GM12878 (cell line): ENCODE measurements around the gene VGLL4. TPM values are rescaled to one million over a fixed set of nuclear protein-coding genes. Genes with fewer than 3 reads are reported as not detected.

Experiments
- ATAC-seq: fragments of 200-7000 bp; cut with Tn5 transposase; 3 replicates; pipeline ENCODE4 v1.9.1; 2020; ENCODE audit warnings: mild to moderate bottlenecking, moderate library complexity
- BruUV-seq: library from RNA; stranded (reverse); fragments of 400-500 nt; replicated peaks from 2 replicates; lab custom pipeline; 2021; lab: Mats Ljungman, UMichigan
- CTCF ChIA-PET: fragments of 300-600 bp; sonication (Branson Sonifier 250); formaldehyde crosslinking; extraction: SDS; loops from one replicate; lab custom pipeline; 2021; ENCODE audit warnings: inconsistent platforms; lab: Yijun Ruan, JAX
- POLR2A ChIA-PET: fragments of 350-600 bp; formaldehyde crosslinking; extraction: SDS; loops from one replicate; lab custom pipeline; 2021; ENCODE audit warnings: inconsistent platforms; lab: Charles Lee
- RAD21 ChIA-PET: fragments of 300-600 bp; sonication (Branson Sonifier 250); formaldehyde crosslinking; loops from one replicate; lab custom pipeline; 2023; ENCODE audit warnings: antibody characterized with exemption; ENCODE audit not compliant: unreplicated experiment; lab: Charles Lee
- SMC1A ChIA-PET: fragments of 300-600 bp; sonication (Branson Sonifier 250); formaldehyde crosslinking; loops from one replicate; lab custom pipeline; 2023; ENCODE audit not compliant: unreplicated experiment, uncharacterized antibody; lab: Charles Lee
- DNase-seq: peaks from one replicate; pipeline ENCODE4 v3.0.0-alpha.2; 2011; ENCODE audit warnings: low read depth, low spot score
- FAIRE-seq: peaks from 3 replicates; lab custom pipeline; 2011; peaks lifted over from hg19 to GRCh38; lab: Jason Lieb, UNC
- H2AFZ ChIP-seq: 2 replicates; pipeline ENCODE4 v1.6.0; 2011; ENCODE audit warnings: low read depth, low read length, control low read depth; ENCODE audit not compliant: control insufficient read depth
- H3K27ac ChIP-seq: 2 replicates; pipeline ENCODE4 v1.5.1; 2011; ENCODE audit warnings: control low read depth; ENCODE audit not compliant: control insufficient read depth, insufficient read depth
- H3K27me3 ChIP-seq, 2 experiments: replicated peaks in 1 of 2; 2 replicates each; pipeline versions ENCODE4 v1.6.0 to v1.6.1; 2011; ENCODE audit warnings: low read length in 1 of 2; ENCODE audit not compliant: control insufficient read depth in 2 of 2, insufficient read depth in 2 of 2
- H3K36me3 ChIP-seq, 2 experiments: 2 replicates each; pipeline ENCODE4 v1.5.1; 2011; ENCODE audit warnings: low read length in 1 of 2; ENCODE audit not compliant: control insufficient read depth in 2 of 2, insufficient read depth in 2 of 2
- H3K4me1 ChIP-seq: 2 replicates; pipeline ENCODE4 v1.6.1; 2011; ENCODE audit warnings: mild to moderate bottlenecking, low read length, moderate library complexity, mixed read lengths; ENCODE audit not compliant: control insufficient read depth, insufficient read depth
- H3K4me2 ChIP-seq: 2 replicates; pipeline ENCODE4 v1.6.0; 2011; ENCODE audit warnings: control low read depth; ENCODE audit not compliant: control insufficient read depth, insufficient read depth
- H3K4me3 ChIP-seq: fragments of 200-600 bp; sonication (generic); 2 replicates; pipeline ENCODE4 v1.5.1; 2016
- H3K79me2 ChIP-seq: 2 replicates; pipeline ENCODE4 v1.6.0; 2011; ENCODE audit warnings: low read length; ENCODE audit not compliant: control insufficient read depth, insufficient read depth
- H3K9ac ChIP-seq: 2 replicates; pipeline ENCODE4 v1.8.0; 2011; ENCODE audit warnings: low read length, control low read depth, mixed read lengths; ENCODE audit not compliant: control insufficient read depth, insufficient read depth
- H3K9me3 ChIP-seq: replicated peaks from 3 replicates; pipeline ENCODE4 v1.5.1; 2011; ENCODE audit warnings: mild to moderate bottlenecking, low read length; ENCODE audit not compliant: control insufficient read depth, insufficient read depth
- H4K20me1 ChIP-seq: 2 replicates; pipeline ENCODE4 v1.6.0; 2011; ENCODE audit not compliant: control insufficient read depth, insufficient read depth
- ASH2L ChIP-seq: fragments of 300-600, 200-600 bp; sonication (generic); IDR thresholded peaks from 2 replicates; pipeline ENCODE4 v1.6.1; 2017; ENCODE audit warnings: low read depth, mild to moderate bottlenecking, borderline replicate concordance
- ATF3 ChIP-seq: IDR thresholded peaks from 2 replicates; pipeline ENCODE4 v1.6.1; 2011; ENCODE audit warnings: low read depth, mild to moderate bottlenecking, low read length, moderate library complexity, borderline replicate concordance; ENCODE audit errors: extremely low read depth
- ATF7 ChIP-seq: fragments of 450-650 bp; IDR thresholded peaks from 2 replicates; pipeline ENCODE4 v1.6.1; 2016; ENCODE audit warnings: low read depth, mild to moderate bottlenecking
- BCLAF1 ChIP-seq: fragments of 450-650 bp; IDR thresholded peaks from 2 replicates; pipeline ENCODE4 v1.6.1; 2017; ENCODE audit warnings: antibody characterized with exemption, mild to moderate bottlenecking, moderate library complexity
- CBFB ChIP-seq: IDR thresholded peaks from 2 replicates; pipeline ENCODE4 v1.6.1; 2016; ENCODE audit warnings: antibody characterized with exemption, low read depth
- ETV6 ChIP-seq, 2 experiments: fragments of 450-650 bp in 1 of 2; IDR thresholded peaks in 1 of 2; conservative IDR thresholded peaks in 1 of 2; 2 replicates each; pipeline ENCODE4 v1.6.1; 2014; ENCODE audit warnings: antibody characterized with exemption in 1 of 2, borderline replicate concordance in 1 of 2, low read depth in 1 of 2, mild to moderate bottlenecking in 1 of 2, moderate library complexity in 1 of 2
- GABPA ChIP-seq: IDR thresholded peaks from 2 replicates; pipeline ENCODE4 v1.6.1; 2014; ENCODE audit warnings: antibody characterized with exemption, low read depth, mild to moderate bottlenecking, inconsistent platforms
- HCFC1 ChIP-seq: fragments of 150-350 bp; IDR thresholded peaks from 2 replicates; pipeline ENCODE4 v1.6.1; 2014; ENCODE audit warnings: low read length
- MTA3 ChIP-seq: IDR thresholded peaks from 2 replicates; pipeline ENCODE4 v1.6.1; 2012; ENCODE audit warnings: low read length, inconsistent platforms, borderline replicate concordance
- MYB ChIP-seq: fragments of 150-350 bp; IDR thresholded peaks from 2 replicates; pipeline ENCODE4 v1.6.1; 2014; ENCODE audit warnings: mild to moderate bottlenecking, low read depth, low read length, borderline replicate concordance
- NFIC ChIP-seq: IDR thresholded peaks from 2 replicates; pipeline ENCODE4 v1.6.1; 2012; ENCODE audit warnings: low read depth, mild to moderate bottlenecking, inconsistent platforms, low read length, moderate library complexity
- RCOR1 ChIP-seq: conservative IDR thresholded peaks from 2 replicates; pipeline ENCODE4 v1.6.1; 2012; ENCODE audit warnings: low read depth, low read length, improper control_type of control experiment
- SIX5 ChIP-seq: IDR thresholded peaks from 2 replicates; pipeline ENCODE4 v1.6.1; 2011; ENCODE audit warnings: mild to moderate bottlenecking, low read depth, low read length, moderate library complexity; ENCODE audit not compliant: severe bottlenecking
- STAT3 ChIP-seq: IDR thresholded peaks from 2 replicates; pipeline ENCODE4 v1.6.1; 2011; ENCODE audit warnings: low read depth, low read length, improper control_type of control experiment
- TCF3 ChIP-seq: IDR thresholded peaks from 2 replicates; pipeline ENCODE4 v1.6.1; 2012; ENCODE audit warnings: low read depth, mild to moderate bottlenecking, low read length, borderline replicate concordance; ENCODE audit not compliant: insufficient read depth
- WGBS: methylation state at CpG from one replicate; pipeline ENCODE4 v1.1.6; 2016; ENCODE audit warnings: low lambda C conversion rate; ENCODE audit not compliant: insufficient replicate concordance, insufficient coverage; ENCODE audit errors: missing lambda C conversion rate; 5-methylcytosine and 5-hydroxymethylcytosine counted together
- in situ Hi-C: fragments of 300-500 bp; cut with MboI; formaldehyde crosslinking; loops from 9 replicates; pipeline ENCODE4 v1.14.3; 2018; ENCODE audit warnings: mixed read lengths
- intact Hi-C: fragments of 100-400 bp; cut with micrococcal nuclease; formaldehyde crosslinking; loops from one replicate; pipeline ENCODE4 v1.14.2; 2022; ENCODE audit not compliant: unreplicated experiment
- polyA plus RNA-seq, 11 experiments: library from polyadenylated mRNA; depleted of rRNA in 4 of 11; unstranded in 6 of 11; stranded (reverse) in 5 of 11; fragments of >200 nt; fragmentation: Nextera tagmentation in 4 of 11; fragmentation: Illumina TruSeq in 1 of 11; extraction: Ambion mirVana in 4 of 11; extraction: Trizol in 1 of 11; gene quantifications; 1 replicate in 1 of 11; 2 replicates in 10 of 11; pipeline versions ENCODE4 v1.2.1 to v1.2.3, GENCODE V29; 2011 to 2016; ENCODE audit warnings: inconsistent platforms in 2 of 11, missing spikeins in 2 of 11, low read depth in 1 of 11
- total RNA-seq, 4 experiments: library from RNA; depleted of rRNA in 3 of 4; stranded (reverse); fragments of >200 nt in 3 of 4; fragmentation: Illumina TruSeq in 1 of 4; extraction: Trizol in 1 of 4; gene quantifications; 2 replicates each; pipeline versions ENCODE4 v1.2.1 to v1.2.3, GENCODE V29; 2013 to 2021

Gene VGLL4
- total and polyA plus RNA-seq, 10 of the 15 experiments (the other 5 are each of a cell fraction or from before 2014, with no cell fraction given): 0.44 to 38.1 (median 16.1) TPM

DNA sequence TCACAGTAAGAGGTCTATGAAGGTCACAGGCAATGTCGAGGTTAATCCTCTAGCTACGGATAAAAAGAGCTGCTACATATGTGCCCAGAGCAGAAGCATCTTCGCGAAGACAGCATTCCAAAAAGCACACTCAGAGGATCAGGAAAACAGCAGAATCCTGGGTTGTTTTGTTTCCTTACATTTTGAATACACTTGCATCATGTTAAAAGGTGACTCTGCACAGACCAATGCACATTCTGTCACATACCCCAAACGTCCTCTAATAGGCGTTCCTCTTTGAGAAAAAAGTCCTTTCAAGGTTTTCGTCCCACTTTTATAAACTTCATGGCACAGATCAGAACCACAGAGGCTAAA lies 52.7 kb downstream of the VGLL4 start:
- no peak for DNase-seq
- intact Hi-C loops (no loop called here), in situ Hi-C loops (no loop called here)
- POLR2A ChIA-PET: interaction anchor here (1.2 kb wide), 1 partner anchor 11 kb away, joined by 3 read pairs; no protein-coding TSS in a partner anchor
- H4K20me1 ChIP-seq: peaks cover 8% of the 10 kb centered on the region; the same call in 1 of the 2 replicates
- H3K36me3 ChIP-seq: peaks cover 3 to 5% of the 10 kb centered on the region in 2 experiments; a peak in 3 of 4 replicates
- no peaks in the 10 kb centered on the region; the same call in 2 of the 3 replicates for H3K9me3 ChIP-seq
- no peak overlapping the region for H2AFZ ChIP-seq
- SMC1A ChIA-PET: interaction anchor here (0.6 to 1.5 kb wide), 3 partner anchors 59 to 200 kb away, joined by 3 read pairs; no protein-coding TSS in a partner anchor
- RAD21 ChIA-PET: no interaction called here
- ATAC-seq: no peak
- FAIRE-seq: no peak
- H3K27me3 ChIP-seq: no peaks in the 10 kb centered on the region
- H3K79me2 ChIP-seq: peaks cover 50% of the 10 kb centered on the region
- TSS peak; percentile 26 for BruUV-seq
- no peak overlapping the region for H3K4me3 ChIP-seq
- 96% methylated on average over 7 of the region's 7 CpGs for WGBS
- H3K4me1 ChIP-seq: no peaks in the 10 kb centered on the region
- H3K4me2 ChIP-seq: no peak overlapping the region
- TF ChIP-seq TCF3 (no peak), STAT3 (no peak), NFIC (no peak), ATF7 (no peak), MTA3 (no peak)
- H3K9ac ChIP-seq: no peak overlapping the region
- CTCF ChIA-PET: interaction anchor here (1.6 kb wide), 1 partner anchor 60 kb away, joined by 3 read pairs; no protein-coding TSS in a partner anchor
- H3K27ac ChIP-seq: no peak overlapping the region

DNA sequence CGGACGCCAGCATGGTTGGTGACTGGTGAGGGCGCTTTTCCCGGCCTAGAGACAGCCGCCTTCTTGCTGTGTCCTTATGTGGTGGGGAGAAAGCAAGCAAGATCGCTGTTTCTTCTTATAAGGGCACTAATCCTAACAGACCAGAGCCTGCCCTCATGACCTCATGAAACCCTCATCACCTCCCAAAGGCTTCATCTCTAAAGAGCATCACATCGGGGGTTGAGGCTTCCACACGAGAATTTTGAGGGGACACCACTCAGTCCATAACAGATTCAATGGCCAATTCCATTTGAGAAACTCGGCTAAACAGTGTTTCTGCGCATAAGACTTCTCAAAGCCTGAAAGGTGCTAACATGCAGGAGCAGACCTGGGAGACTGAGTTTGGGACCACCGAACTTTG lies 54.0 kb downstream of the VGLL4 start:
- CTCF ChIA-PET: interaction anchor here (1.6 kb wide), 1 partner anchor 62 kb away, joined by 3 read pairs; no protein-coding TSS in a partner anchor
- no peak overlapping the region for H3K4me2 ChIP-seq
- TF ChIP-seq MYB (no peak), CBFB (no peak), ETV6 (conservative IDR thresholded peaks at IDR 0.05 in 1 of 2, IDR thresholded peaks at IDR 0.05 in 1 of 2; ENCODE audit: borderline replicate concordance in 1 of 2, low read depth in 1 of 2) (no peak), ATF3 (no peak), RCOR1 (no peak), SIX5 (no peak), ASH2L (no peak), BCLAF1 (no peak), GABPA (no peak), HCFC1 (no peak)

More for the DNA sequence above, 54.0 kb downstream of the VGLL4 start:
- ATAC-seq (no peak), FAIRE-seq (no peak), DNase-seq (no peak)
- ChIA-PET RAD21 (interaction anchor here (1.3 kb wide), 1 partner anchor 210 kb away, joined by 3 read pairs; no protein-coding TSS in a partner anchor), SMC1A (no interaction called here), POLR2A (interaction anchor here (1.2 kb wide), 1 partner anchor 12 kb away, joined by 3 read pairs; no protein-coding TSS in a partner anchor)
- WGBS: 87% methylated on average over 10 of the region's 11 CpGs
- no peak overlapping the region for H3K4me3 ChIP-seq
- no peaks in the 10 kb centered on the region for H3K27me3 ChIP-seq
- in situ Hi-C loops (no loop called here), intact Hi-C loops (no loop called here)
- H3K27ac ChIP-seq: no peak overlapping the region
- peaks cover 47% of the 10 kb centered on the region for H3K79me2 ChIP-seq
- peaks cover 8% of the 10 kb centered on the region; the same call in 1 of the 2 replicates for H4K20me1 ChIP-seq
- no peak overlapping the region for H3K9ac ChIP-seq
- peaks cover 3 to 5% of the 10 kb centered on the region in 2 experiments; a peak in 3 of 4 replicates for H3K36me3 ChIP-seq
- H3K4me1 ChIP-seq: no peaks in the 10 kb centered on the region
- no peaks in the 10 kb centered on the region for H3K9me3 ChIP-seq
- BruUV-seq: no TSS peak
- H2AFZ ChIP-seq: no peak overlapping the region
